GM18498 (cell line): ENCODE data around the gene HSD3B2.

Experiments used
- ATAC-seq: cut with Tn5 transposase; IDR thresholded peaks from one replicate; pipeline ENCODE4 v1.9.1; 2021; ENCODE audit warnings: mild to moderate bottlenecking, moderate library complexity; ENCODE audit not compliant: unreplicated experiment

HSD3B2 gene

DNA sequence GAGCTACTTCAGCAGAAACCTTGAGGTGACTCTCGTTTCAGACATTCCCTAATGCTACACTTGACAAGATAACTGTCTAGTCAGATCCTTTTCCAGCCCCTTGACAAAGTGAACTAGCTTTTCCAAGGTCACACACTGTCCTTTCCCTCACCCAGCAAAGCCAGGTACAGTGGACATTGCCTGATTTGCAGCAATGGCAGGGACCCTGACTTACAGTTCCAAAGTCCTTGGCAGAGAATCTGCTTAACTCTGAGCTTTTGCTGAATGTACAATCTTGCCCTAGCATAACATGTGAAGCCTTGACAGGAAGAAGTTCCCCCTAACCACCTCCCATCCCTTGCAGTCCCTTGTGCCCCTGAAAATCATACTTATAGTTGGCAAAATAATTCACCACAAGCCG lies 37.1 kb downstream of the HSD3B2 start:
- ATAC-seq = no peak

DNA sequence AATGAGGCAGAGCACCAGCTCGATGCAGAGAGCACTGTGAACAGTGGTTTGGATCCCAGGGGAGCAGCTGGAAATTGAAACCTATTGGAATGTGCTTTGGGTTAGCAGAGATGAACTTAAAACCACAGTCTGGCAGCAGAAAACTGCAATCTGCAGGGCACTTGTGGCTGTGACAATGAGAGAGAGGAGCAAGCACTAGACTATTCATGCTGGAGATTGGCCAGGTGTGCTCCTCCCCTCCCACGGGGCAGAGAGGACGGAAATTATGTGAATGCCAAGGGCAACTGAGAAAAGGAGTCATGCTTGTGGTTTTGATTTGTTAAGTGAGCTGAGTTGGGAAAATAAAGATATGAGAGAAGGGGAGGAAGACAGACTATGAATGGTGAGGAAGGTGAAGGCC lies 38.1 kb downstream of the HSD3B2 start:
- no peak for ATAC-seq

DNA sequence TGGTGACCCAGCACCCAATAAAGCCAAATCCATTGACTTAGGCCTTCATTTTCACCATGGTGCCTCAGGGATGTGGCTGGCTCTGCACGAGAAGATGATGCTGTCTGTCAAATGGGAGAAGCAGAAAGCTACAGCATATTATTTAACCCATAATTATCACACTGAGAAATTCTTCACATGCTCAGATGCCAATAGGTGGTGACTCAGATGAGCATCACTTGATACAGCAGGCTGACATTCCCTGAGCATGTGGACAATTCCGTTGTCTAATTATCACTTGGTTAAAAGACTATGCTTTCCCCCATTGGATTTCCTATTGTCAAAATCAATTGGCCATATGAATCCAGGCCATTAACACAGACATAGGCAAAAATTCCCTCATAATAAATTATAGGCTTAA lies 48.0 kb downstream of the HSD3B2 start:
- ATAC-seq = no peak

DNA sequence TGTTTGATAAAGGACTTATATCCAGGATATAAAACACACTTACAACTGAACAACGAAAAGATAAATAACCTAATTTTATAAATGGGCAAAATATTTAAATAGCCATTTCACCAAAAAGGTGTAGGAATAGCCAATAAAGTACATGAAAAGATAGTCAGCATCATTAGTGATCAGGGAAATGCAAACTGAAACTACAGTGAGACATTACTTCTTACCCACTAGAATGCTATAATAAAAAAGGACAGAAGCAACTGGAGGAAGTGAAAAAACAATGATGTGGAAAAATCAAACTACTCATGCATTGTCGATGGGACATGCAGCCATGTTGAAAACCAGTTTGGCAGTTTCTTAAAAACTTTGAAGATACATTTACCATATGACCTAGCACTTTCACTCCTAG lies 48.6 kb downstream of the HSD3B2 start:
- no peak for ATAC-seq

DNA sequence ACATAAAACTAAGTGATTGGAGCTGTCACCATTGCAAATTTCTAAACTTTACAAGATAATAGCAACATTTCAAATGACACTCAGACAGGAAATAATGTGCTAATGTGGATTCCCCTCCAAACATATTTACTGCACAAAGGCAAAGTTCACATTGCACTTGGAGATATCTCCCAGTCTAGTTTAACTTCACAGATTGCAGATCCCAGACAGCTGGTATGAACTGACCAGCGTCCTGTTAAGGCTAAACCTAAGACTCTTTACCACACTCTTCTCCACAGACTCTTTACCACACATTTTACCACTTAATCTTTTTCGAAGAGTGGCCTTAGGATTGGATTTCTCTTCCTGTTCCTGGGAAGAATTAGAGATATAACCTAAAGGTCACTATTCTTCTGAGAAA lies 51.5 kb downstream of the HSD3B2 start:
- no peak for ATAC-seq

DNA sequence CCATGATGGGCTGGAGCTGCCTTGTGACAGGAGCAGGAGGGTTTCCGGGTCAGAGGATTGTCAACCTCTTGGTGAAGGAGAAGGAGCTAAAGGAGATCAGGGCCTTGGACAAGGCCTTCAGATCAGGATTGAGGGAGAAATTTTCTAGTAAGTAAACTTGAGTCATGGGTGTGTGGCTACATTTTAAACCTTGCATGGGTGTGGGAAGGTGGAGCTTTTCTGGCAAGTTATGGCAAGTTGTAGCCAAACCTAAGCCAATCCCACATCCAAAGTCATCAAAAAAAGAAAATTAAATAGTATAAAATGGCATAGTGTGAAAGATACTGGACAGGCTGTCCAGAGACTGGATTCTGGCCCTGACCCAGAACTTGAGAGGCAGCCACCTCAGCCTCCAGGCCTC lies 52.3 kb downstream of the HSD3B2 start:
- no peak for ATAC-seq

DNA sequence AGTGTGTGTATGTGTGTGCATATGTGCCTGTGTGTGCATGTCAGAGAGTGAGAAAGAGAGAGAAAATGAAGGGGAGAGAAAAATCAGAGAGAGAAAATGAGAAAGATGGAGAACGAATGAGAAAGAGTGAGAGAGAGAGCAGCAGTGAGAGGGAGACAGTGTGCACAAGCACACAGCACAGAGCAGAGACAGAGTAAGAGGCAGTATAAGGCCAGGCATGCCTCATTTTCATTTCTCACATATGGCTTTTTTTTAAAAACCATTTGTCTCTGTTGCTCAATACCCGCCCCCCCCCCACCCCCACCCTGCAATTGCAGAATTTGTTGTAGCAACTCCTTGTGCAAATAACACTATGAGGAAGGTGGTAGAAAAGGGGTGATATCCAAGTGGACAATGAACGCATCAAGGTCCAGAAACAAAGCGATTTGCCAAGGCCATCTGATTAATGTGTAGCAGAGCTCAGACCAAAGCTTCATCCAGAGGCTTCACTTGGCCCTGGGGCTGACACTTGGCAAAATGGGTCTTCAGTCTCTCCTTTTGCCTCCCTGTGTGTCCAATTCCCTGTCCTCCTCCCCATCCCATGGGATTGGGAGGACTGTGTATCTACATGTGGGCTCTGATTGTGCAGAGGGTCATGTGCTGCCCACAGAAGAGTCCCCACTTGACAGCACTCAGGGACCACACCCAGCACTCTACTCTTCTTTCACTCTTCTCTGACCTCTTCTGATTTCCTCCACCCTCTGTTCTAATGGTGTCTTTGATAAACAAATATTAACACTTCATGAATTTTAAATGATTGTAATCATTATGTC lies 53.1 kb downstream of the HSD3B2 start:
- no peak for ATAC-seq

DNA sequence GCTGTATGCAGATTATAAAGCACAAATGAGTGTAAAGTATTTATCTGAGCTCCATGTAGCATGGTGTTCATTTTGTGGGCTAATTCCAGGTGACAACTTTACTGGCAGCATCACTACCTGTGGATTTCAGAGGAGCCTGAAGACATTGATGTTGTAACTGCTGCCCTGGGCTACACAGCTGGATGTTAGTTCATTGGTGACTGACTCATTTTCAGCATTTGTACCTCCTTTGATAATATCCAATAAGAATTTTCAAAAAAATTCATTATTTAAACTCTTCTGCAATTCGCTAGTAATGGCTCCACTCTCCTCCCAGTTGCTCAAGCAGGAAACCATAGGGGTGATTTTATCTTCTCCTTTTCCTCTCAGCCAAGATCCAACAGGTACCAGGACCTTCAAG lies 54.8 kb downstream of the HSD3B2 start:
- no peak for ATAC-seq

DNA sequence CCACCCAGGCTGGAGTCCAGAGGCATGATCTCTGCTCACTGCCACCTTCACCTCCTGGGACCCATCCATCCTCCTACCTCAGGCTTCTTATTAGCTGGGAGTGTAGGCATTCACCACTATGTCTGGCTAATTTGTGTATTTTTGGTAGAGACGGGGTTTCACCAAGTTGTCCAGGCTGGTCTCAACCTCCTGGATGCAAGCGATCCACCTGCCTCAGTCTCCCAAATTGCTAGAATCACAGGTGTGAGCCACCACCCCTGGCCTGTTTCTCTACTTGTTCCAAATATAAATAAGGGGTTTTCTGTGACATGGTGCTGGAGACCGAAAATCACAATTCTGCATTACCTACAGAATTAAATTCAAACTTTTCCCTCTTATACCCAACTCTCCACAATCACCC lies 55.4 kb downstream of the HSD3B2 start:
- no peak for ATAC-seq

DNA sequence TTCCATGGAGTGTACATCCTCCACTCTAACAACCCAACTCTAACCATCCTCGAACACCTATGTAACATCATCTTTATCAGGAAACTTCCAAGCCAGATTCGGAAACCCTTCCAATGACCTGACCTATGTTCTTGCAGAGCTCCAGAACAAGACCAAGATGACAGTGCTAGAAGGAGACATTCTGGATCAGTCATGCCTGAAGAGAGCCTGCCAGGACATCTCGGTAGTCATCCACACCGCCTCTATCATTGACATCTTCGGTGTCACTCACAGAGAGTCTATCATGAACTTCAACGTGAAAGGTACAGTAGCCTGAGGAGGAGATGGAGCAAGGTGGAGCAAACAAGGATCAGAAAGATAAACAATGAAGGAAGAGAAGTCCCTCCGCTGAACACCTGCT lies 56.0 kb downstream of the HSD3B2 start:
- ATAC-seq = no peak

DNA sequence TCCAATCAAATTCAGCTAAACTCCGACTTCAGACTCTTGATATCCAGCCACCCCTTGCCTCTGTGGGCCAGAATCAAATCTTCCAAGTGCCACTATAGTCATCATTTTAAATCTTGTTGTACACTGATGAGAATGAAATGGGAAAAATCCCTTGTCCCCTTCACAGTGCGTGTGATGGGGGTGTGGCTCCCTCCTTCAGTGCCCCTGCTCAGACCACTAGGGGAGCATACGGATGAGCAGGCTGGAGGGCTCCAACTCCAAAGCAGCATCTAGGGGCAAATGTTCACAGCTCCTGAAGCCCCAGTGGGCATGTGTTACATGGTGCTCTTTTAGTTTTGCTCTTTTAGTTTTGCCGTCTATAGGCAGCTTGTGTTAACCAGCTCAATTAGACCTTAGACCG lies 56.6 kb downstream of the HSD3B2 start:
- no peak for ATAC-seq

DNA sequence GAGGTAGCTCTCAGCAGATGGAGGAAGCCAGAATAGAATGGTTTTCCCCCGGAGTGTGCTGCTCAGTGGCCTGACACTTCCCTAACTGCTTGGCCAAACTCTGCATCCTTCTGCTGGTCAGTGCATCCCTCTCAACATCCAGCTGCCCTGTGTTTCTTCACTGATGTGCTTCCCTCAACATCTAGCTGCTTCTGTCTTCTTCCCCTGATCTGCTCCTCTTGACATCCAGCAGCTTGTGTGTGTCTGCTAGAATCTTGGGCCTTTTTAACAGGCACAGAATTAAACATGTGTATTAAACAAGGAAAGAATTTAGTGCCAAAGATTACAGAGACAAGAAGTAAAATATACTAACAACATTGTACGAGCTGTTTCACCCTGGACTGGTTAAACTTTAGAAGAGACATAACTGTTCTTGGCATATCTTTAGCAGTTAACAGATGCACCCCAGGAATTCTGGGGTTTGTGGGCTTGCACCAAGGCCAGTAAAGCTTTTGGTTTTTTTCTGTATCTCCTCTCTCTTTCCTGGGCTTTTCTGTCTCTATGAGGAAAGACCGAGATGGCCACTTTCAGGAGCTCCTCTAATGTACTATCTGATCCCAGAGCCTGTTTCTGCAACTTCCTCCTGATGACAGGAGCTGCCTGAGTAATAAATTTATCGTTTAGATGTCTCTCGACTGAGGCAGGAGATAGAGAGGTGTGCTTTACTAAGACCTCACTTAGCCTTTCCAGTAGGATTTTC lies 57.3 kb downstream of the HSD3B2 start:
- ATAC-seq = no peak
